Activated CD4-positive, alpha-beta T cell treated with anti-CD3 and anti-CD28 coated beads, Interleukin-2, amount 10 ng/mL, durations not matched to agents 24 days and 14 days (primary cell): ENCODE data around the gene NFIC. TPM values are rescaled to one million over a fixed set of nuclear protein-coding genes. Genes with fewer than 3 reads are reported as not detected.
A peak's percentile ranks its signal among the peaks of the same experiment; 100 is the strongest.
"Not testable (repeated sequence)": the region's sequence is repeated elsewhere in the genome, so short reads cannot be mapped to it uniquely, and the experiment has no call there.

Source experiments
- DNase-seq: peaks from one replicate; pipeline ENCODE4 v3.0.0; 2022
- H3K27ac Mint-ChIP-seq: one replicate; pipeline ENCODE4 v1.8.0; 2022; ENCODE audit warnings: mild to moderate bottlenecking, mixed read lengths
- H3K27me3 Mint-ChIP-seq: one replicate; pipeline ENCODE4 v1.8.0; 2022; ENCODE audit warnings: mixed read lengths
- H3K36me3 Mint-ChIP-seq: one replicate; pipeline ENCODE4 v1.8.0; 2022; ENCODE audit warnings: low read depth, mild to moderate bottlenecking, mixed read lengths
- H3K4me1 Mint-ChIP-seq: one replicate; pipeline ENCODE4 v1.8.0; 2021; ENCODE audit warnings: mixed read lengths
- H3K4me3 Mint-ChIP-seq: one replicate; pipeline ENCODE4 v1.8.0; 2022; ENCODE audit warnings: mild to moderate bottlenecking, moderate library complexity, mixed read lengths
- H3K9me3 Mint-ChIP-seq: one replicate; pipeline ENCODE4 v1.8.0; 2021; ENCODE audit warnings: mixed read lengths
- intact Hi-C: fragments of 100-400 bp; cut with micrococcal nuclease; formaldehyde crosslinking; loops from one replicate; pipeline ENCODE4 v1.15.1; 2023
- total RNA-seq: library from RNA; stranded (reverse); gene quantifications from 2 replicates; pipeline ENCODE4 v1.2.3, GENCODE V29; 2022

The NFIC gene
- total RNA-seq, 1 donor from 2014 or later = 19.8 TPM

- Mint-ChIP-seq H3K27ac (no peak overlapping the region), H3K4me1 (no peaks in the 10 kb centered on the region), H3K36me3 (no peaks in the 10 kb centered on the region), H3K9me3 (no peaks in the 10 kb centered on the region), H3K4me3 (no peak overlapping the region), H3K27me3 (no peaks in the 10 kb centered on the region)
- intact Hi-C loops = no loop called here
- DNase-seq = no peak
Measured at GRCh38 chr19:3413796-3414327, 47.5 kb downstream of the NFIC start.

GRCh38 chr19:3415695-3416094, 49.3 kb downstream of the NFIC start:
- Mint-ChIP-seq H3K27me3 (no peaks in the 10 kb centered on the region), H3K36me3 (no peaks in the 10 kb centered on the region), H3K27ac (no peak overlapping the region), H3K4me3 (no peak overlapping the region), H3K9me3 (no peaks in the 10 kb centered on the region), H3K4me1 (no peaks in the 10 kb centered on the region)
- DNase-seq = no peak
- intact Hi-C loops = no loop called here

- Mint-ChIP-seq H3K4me1 (no peaks in the 10 kb centered on the region), H3K9me3 (no peaks in the 10 kb centered on the region), H3K36me3 (no peaks in the 10 kb centered on the region), H3K4me3 (no peak overlapping the region), H3K27ac (no peak overlapping the region), H3K27me3 (no peaks in the 10 kb centered on the region)
- intact Hi-C loops = no loop called here
- no peak for DNase-seq
Measured at GRCh38 chr19:3420244-3420755, 53.9 kb downstream of the NFIC start.

GRCh38 chr19:3420909-3421619, 54.7 kb downstream of the NFIC start:
- no peak overlapping the region for H3K27ac Mint-ChIP-seq
- H3K9me3 Mint-ChIP-seq = no peaks in the 10 kb centered on the region
- H3K27me3 Mint-ChIP-seq = no peaks in the 10 kb centered on the region
- DNase-seq = no peak
- intact Hi-C loops = no loop called here
- H3K36me3 Mint-ChIP-seq = no peaks in the 10 kb centered on the region
- no peaks in the 10 kb centered on the region for H3K4me1 Mint-ChIP-seq
- no peak overlapping the region for H3K4me3 Mint-ChIP-seq

- intact Hi-C loops, H3K4me3 Mint-ChIP-seq, H3K9me3 Mint-ChIP-seq, DNase-seq, H3K4me1 Mint-ChIP-seq, H3K36me3 Mint-ChIP-seq, H3K27ac Mint-ChIP-seq, H3K27me3 Mint-ChIP-seq: not testable (repeated sequence)
Measured at GRCh38 chr19:3421656-3422055, 55.3 kb downstream of the NFIC start.

- Mint-ChIP-seq H3K27me3 (no peaks in the 10 kb centered on the region), H3K4me3 (no peak overlapping the region), H3K36me3 (no peaks in the 10 kb centered on the region), H3K4me1 (no peaks in the 10 kb centered on the region), H3K9me3 (no peaks in the 10 kb centered on the region), H3K27ac (no peak overlapping the region)
- no peak for DNase-seq
- intact Hi-C loops = no loop called here
Measured at GRCh38 chr19:3423183-3423829, 56.9 kb downstream of the NFIC start.

GRCh38 chr19:3426433-3426832, 60.0 kb downstream of the NFIC start:
- Mint-ChIP-seq H3K27ac (no peak overlapping the region), H3K4me1 (no peaks in the 10 kb centered on the region), H3K27me3 (no peaks in the 10 kb centered on the region), H3K36me3 (no peaks in the 10 kb centered on the region), H3K9me3 (no peaks in the 10 kb centered on the region), H3K4me3 (no peak overlapping the region)
- intact Hi-C loops = no loop called here
- DNase-seq = no peak

- H3K4me3 Mint-ChIP-seq, H3K27me3 Mint-ChIP-seq, H3K9me3 Mint-ChIP-seq, H3K27ac Mint-ChIP-seq, DNase-seq: not testable (repeated sequence)
- Mint-ChIP-seq H3K4me1 (peaks cover 12% of the 10 kb centered on the region), H3K36me3 (peaks cover 11% of the 10 kb centered on the region)
- intact Hi-C loops = loop anchor here (10.0 kb wide), 2 partner anchors 246 to 1024 kb away; partner anchors contain the start of genes NCLN and UBXN6
Measured at GRCh38 chr19:3430366-3430680, 63.9 kb downstream of the NFIC start.

- H3K4me1 Mint-ChIP-seq = peaks cover 16% of the 10 kb centered on the region
- intact Hi-C loops = loop anchor here (10.0 kb wide), 2 partner anchors 247 to 1023 kb away; partner anchors contain the start of genes NCLN and UBXN6
- peaks cover 11% of the 10 kb centered on the region for H3K36me3 Mint-ChIP-seq
- no peak for DNase-seq
- H3K27ac Mint-ChIP-seq = no peak overlapping the region
- H3K9me3 Mint-ChIP-seq = no peaks in the 10 kb centered on the region
- no peak overlapping the region for H3K4me3 Mint-ChIP-seq
- no peaks in the 10 kb centered on the region for H3K27me3 Mint-ChIP-seq
Measured at GRCh38 chr19:3431760-3432397, 65.5 kb downstream of the NFIC start.

- Mint-ChIP-seq H3K4me1 (peaks cover 16% of the 10 kb centered on the region), H3K9me3 (no peaks in the 10 kb centered on the region), H3K27ac (no peak overlapping the region), H3K4me3 (no peak overlapping the region), H3K36me3 (peaks cover 11% of the 10 kb centered on the region), H3K27me3 (no peaks in the 10 kb centered on the region)
- no peak for DNase-seq
- intact Hi-C loops = loop anchor here (10.0 kb wide), 2 partner anchors 249 to 1021 kb away; partner anchors contain the start of genes NCLN and UBXN6
Measured at GRCh38 chr19:3433313-3433712, 66.9 kb downstream of the NFIC start.

GRCh38 chr19:3433805-3434540, 67.6 kb downstream of the NFIC start:
- intact Hi-C loops = loop anchor here (10.0 kb wide), 2 partner anchors 249 to 1021 kb away; partner anchors contain the start of genes NCLN and UBXN6
- no peak for DNase-seq

GRCh38 chr19:3434630-3435553, 68.5 kb downstream of the NFIC start:
- H3K27ac Mint-ChIP-seq = peak overlapping the region; percentile 99
- peaks cover 11% of the 10 kb centered on the region for H3K36me3 Mint-ChIP-seq
- H3K4me3 Mint-ChIP-seq = peak overlapping the region; percentile 96
- H3K4me1 Mint-ChIP-seq = peaks cover 16% of the 10 kb centered on the region
- DNase-seq = peak; percentile 98
- H3K9me3 Mint-ChIP-seq = no peaks in the 10 kb centered on the region
- H3K27me3 Mint-ChIP-seq = no peaks in the 10 kb centered on the region
- intact Hi-C loops = loop anchor here (10.0 kb wide), 2 partner anchors 250 to 1020 kb away; partner anchors contain the start of genes NCLN and UBXN6

More at GRCh38 chr19:3433805-3434540, 67.6 kb downstream of the NFIC start:
- peak overlapping the region; percentile 96 for H3K4me3 Mint-ChIP-seq
- H3K36me3 Mint-ChIP-seq = peaks cover 11% of the 10 kb centered on the region
- H3K27me3 Mint-ChIP-seq = no peaks in the 10 kb centered on the region
- peak overlapping the region; percentile 99 for H3K27ac Mint-ChIP-seq
- peaks cover 16% of the 10 kb centered on the region for H3K4me1 Mint-ChIP-seq
- H3K9me3 Mint-ChIP-seq = no peaks in the 10 kb centered on the region
